ENCODE results near the gene ARL9.

ARL9 gene

DNA sequence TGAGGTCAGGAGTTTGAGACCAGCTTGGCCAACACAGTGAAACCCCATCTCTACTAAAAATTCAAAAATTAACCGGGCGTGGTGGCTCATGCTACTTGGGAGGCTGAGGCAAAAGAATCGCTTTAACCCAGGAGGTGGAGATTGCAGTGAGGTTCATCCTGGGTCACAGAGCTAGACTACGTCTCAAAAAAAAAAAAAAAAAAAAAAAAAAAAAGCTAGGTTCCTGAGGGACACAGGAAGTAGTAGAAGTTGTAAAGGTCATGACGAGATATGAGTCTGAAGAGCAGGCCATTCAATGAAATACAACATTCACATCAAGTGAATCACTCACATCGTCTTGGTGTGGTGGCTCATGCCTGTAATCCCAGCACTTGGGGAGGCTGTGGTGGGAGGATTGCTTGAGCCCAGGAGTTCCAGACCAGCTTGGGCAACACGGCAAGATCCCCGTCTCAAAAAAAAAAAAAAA is 39.3 kb upstream of the ARL9 start (continued):
- TF ChIP-seq, protein P1, sequence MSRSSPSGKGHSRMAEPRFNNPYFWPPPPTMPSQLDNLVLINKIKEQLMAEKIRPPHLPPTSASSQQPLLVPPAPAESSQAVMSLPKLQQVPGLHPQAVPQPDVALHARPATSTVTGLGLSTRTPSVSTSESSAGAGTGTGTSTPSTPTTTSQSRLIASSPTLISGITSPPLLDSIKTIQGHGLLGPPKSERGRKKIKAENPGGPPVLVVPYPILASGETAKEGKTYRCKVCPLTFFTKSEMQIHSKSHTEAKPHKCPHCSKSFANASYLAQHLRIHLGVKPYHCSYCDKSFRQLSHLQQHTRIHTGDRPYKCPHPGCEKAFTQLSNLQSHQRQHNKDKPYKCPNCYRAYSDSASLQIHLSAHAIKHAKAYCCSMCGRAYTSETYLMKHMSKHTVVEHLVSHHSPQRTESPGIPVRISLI (tag by site-specific recombination; IDR thresholded peaks at IDR 0.05), result peak; percentile 96
- TF ChIP-seq KLF8 (tag by site-specific recombination; IDR thresholded peaks at IDR 0.05) (0 out of 2 replicates have a peak, but pooled peaks have one; percentile 35), ZEB2 (tag by site-specific recombination; IDR thresholded peaks at IDR 0.05) (peak; percentile 20; the same call in 1 of the 2 replicates), ZNF600 (tag by site-specific recombination; IDR thresholded peaks at IDR 0.05) (peak; percentile 63), ZBTB21 (tag by site-specific recombination; IDR thresholded peaks at IDR 0.05) (peak; percentile 70)

DNA sequence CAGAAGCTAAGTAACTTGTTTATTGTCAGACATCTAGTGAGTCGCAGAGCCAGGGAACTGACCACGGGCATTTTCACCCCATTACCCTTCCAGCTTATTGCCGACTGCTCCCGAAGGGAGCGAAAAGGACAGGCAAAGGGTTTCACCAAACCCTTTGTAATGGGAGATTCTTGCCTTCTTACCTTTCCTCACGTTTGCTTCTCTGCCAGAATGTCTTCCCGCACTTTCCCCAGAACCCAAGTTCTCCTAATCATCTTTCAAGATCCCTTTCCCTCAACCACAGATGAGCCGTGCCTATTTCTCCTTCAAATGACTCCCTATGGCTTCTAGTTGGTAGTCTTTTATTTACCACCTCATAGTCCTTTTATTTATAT is 38.7 kb upstream of the ARL9 start:
- CTCF ChIA-PET, result no interaction called here

GRCh38 chr4:56467284-56468096 is 38.1 kb upstream of the ARL9 start, which contains the start of gene SRP72:
SRP72 (plus strand) TSS chr4:56467617; CDS start chr4:56467636, 19 bp downstream.
- Histone ChIP-seq H3K4me3 (ENCODE audit: low read depth, low read length) (peak within 1 kb of the TSS; percentile 87), H3K36me3 (ENCODE audit: control insufficient read depth in 2 of 2, insufficient read depth in 1 of 2, low read length in 2 of 2) (peaks cover 23 to 44% of the 10 kb centered on the region in 2 experiments), H3K27ac (ENCODE audit: extremely low read depth, low read depth, low read length) (peak within 1 kb of the TSS; percentile 68), H3K4me1 (ENCODE audit: control insufficient read depth, insufficient read depth, low read length) (no peaks in the 10 kb centered on the region), H3K9me3 (ENCODE audit: control insufficient read depth, insufficient read depth, low read depth, low read length) (no peaks in the 10 kb centered on the region)
- POLR2A ChIA-PET, result interaction anchor here (1.4 to 1.9 kb wide), 3 partner anchors 32 to 440 kb away, joined by 4 to 14 read pairs (median 5); partner anchors contain the start of genes PAICS, PPAT and REST
- CTCF ChIA-PET, result interaction anchor here (0.7 kb wide), 1 partner anchor 77 kb away, joined by 3 read pairs; no protein-coding TSS in a partner anchor
- TF ChIP-seq, protein P2, sequence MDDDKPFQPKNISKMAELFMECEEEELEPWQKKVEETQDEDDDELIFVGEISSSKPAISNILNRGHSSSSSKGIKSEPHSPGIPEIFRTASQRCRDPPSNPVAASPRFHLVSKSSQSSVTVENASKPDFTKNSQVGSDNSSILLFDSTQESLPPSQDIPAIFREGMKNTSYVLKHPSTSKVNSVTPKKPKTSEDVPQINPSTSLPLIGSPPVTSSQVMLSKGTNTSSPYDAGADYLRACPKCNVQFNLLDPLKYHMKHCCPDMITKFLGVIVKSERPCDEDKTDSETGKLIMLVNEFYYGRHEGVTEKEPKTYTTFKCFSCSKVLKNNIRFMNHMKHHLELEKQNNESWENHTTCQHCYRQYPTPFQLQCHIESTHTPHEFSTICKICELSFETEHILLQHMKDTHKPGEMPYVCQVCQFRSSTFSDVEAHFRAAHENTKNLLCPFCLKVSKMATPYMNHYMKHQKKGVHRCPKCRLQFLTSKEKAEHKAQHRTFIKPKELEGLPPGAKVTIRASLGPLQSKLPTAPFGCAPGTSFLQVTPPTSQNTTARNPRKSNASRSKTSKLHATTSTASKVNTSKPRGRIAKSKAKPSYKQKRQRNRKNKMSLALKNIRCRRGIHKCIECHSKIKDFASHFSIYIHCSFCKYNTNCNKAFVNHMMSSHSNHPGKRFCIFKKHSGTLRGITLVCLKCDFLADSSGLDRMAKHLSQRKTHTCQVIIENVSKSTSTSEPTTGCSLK (tag by site-specific recombination; IDR thresholded peaks at IDR 0.05), result no peak
- TF ChIP-seq ZNF335 (tag by site-specific recombination; conservative IDR thresholded peaks at IDR 0.05) (peak; percentile 88), ZNF169 (tag by site-specific recombination; IDR thresholded peaks at IDR 0.05) (no peak), ZBTB26 (tag by site-specific recombination; optimal IDR thresholded peaks at IDR 0.05) (peak; percentile 62), WT1 (tag by site-specific recombination; IDR thresholded peaks at IDR 0.05) (peak; percentile 34), ZBTB49 (tag by site-specific recombination; IDR thresholded peaks at IDR 0.05; ENCODE audit: low read depth) (no peak), ZNF174 (tag by site-specific recombination; IDR thresholded peaks at IDR 0.05) (no peak), KLF9 (tag by site-specific recombination; IDR thresholded peaks at IDR 0.05; ENCODE audit: low read depth) (peak; percentile 69), ZNF830 (tag by site-specific recombination; IDR thresholded peaks at IDR 0.05; ENCODE audit: low read depth) (no peak), BCL11A (tag by site-specific recombination; IDR thresholded peaks at IDR 0.05; ENCODE audit: low read depth) (no peak), ZNF585B (tag by site-specific recombination; IDR thresholded peaks at IDR 0.05) (no peak)
- TF ChIP-seq, protein P3, sequence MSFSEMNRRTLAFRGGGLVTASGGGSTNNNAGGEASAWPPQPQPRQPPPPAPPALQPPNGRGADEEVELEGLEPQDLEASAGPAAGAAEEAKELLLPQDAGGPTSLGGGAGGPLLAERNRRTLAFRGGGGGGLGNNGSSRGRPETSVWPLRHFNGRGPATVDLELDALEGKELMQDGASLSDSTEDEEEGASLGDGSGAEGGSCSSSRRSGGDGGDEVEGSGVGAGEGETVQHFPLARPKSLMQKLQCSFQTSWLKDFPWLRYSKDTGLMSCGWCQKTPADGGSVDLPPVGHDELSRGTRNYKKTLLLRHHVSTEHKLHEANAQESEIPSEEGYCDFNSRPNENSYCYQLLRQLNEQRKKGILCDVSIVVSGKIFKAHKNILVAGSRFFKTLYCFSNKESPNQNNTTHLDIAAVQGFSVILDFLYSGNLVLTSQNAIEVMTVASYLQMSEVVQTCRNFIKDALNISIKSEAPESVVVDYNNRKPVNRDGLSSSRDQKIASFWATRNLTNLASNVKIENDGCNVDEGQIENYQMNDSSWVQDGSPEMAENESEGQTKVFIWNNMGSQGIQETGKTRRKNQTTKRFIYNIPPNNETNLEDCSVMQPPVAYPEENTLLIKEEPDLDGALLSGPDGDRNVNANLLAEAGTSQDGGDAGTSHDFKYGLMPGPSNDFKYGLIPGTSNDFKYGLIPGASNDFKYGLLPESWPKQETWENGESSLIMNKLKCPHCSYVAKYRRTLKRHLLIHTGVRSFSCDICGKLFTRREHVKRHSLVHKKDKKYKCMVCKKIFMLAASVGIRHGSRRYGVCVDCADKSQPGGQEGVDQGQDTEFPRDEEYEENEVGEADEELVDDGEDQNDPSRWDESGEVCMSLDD (tag by site-specific recombination; IDR thresholded peaks at IDR 0.05), result peak; percentile 20; the same call in 1 of the 2 replicates

More for the DNA sequence above, 38.7 kb upstream of the ARL9 start:
- Histone ChIP-seq H3K36me3 (ENCODE audit: control insufficient read depth in 2 of 2, insufficient read depth in 1 of 2, low read length in 2 of 2) (peaks cover 17 to 44% of the 10 kb centered on the region in 2 experiments), H3K4me3 (ENCODE audit: low read depth, low read length) (peak overlapping the region; percentile 87), H3K27ac (ENCODE audit: extremely low read depth, low read depth, low read length) (peak overlapping the region; percentile 68), H3K9me3 (ENCODE audit: control insufficient read depth, insufficient read depth, low read depth, low read length) (no peaks in the 10 kb centered on the region), H3K4me1 (ENCODE audit: control insufficient read depth, insufficient read depth, low read length) (no peaks in the 10 kb centered on the region)
- POLR2A ChIA-PET, result interaction anchor here (0.8 to 1.9 kb wide), 4 partner anchors 9 to 80 kb away, joined by 3 to 14 read pairs (median 4); partner anchors contain the start of genes AASDH, PAICS and PPAT
- TF ChIP-seq PRDM1 (tag by site-specific recombination; IDR thresholded peaks at IDR 0.05), result peak; percentile 46; the same call in 1 of the 2 replicates
- TF ChIP-seq ZSCAN16 (tag by site-specific recombination; IDR thresholded peaks at IDR 0.05), result no peak

All from HEK293 (cell line).